Measurements from ENCODE around the gene IFNL1.

The IFNL1 gene

DNA sequence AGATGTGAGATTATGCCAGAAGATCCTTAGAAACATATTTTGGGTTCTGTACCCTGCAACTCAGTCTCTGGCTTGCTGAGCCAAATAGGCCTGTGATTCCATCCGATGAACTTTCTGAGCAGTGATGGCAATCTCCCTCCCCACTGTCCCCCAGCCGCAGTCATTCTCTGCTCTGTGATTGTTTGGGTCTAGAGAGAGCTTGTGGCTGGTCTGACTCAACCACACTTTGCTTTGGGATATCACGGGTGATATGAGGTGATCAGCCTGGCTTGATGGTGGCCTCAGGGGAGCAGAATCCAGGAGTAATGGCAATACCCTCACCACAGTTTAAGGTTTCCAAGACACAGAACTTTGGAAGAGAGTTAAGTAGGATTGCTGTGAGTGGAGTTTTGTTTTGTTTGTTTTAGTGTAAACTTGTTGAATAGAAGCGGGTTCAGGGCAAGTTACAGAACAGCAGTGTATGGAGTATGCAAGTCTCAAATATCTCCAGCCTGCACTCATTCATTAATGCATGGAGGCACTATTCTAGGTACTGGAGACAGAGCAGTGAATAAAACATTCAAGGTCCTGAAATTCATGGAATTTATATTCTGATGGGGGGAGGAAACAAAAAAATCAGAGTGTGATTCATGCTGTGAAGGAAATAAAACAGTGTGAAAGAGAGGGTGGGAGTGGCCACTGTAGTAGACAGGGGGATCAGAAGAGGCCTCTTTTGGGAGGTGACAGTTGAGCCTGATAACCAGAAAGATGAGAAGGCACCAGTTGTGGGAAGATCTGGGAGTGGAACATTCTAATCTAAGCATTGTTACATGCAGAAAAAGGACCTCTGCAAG lies 51.3 kb downstream of the IFNL1 start:
- Histone ChIP-seq H3K27ac (ENCODE audit: low read depth, low read length) (no peak overlapping the region), H3K36me3 (ENCODE audit: insufficient read depth, low read length) (peaks cover 9% of the 10 kb centered on the region; the same call in 1 of the 2 replicates), H3K79me2 (ENCODE audit: control insufficient read depth, insufficient read depth, low read length, unreplicated experiment) (peaks cover 53% of the 10 kb centered on the region)

More for the DNA sequence above, 51.3 kb downstream of the IFNL1 start:
- Histone ChIP-seq H3K4me3 (ENCODE audit: low read depth, low read length) (no peak overlapping the region), H3K27me3 (ENCODE audit: insufficient read depth, low read length) (no peaks in the 10 kb centered on the region), H3K4me1 (ENCODE audit: control insufficient read depth, insufficient read depth, low read length, unreplicated experiment) (peaks cover 33% of the 10 kb centered on the region), H2AFZ (ENCODE audit: low read length, unreplicated experiment) (no peak overlapping the region)
